Vagina (tissue), 2 donors: ENCODE measurements around the gene HIBCH.

Experiments
- POLR2A ChIP-seq, 2 donors: fragments of 450-650 bp; IDR thresholded peaks; one replicate each; pipeline ENCODE4 v1.6.1; 2017; ENCODE audit warnings: antibody characterized with exemption in 2 of 2, mild to moderate bottlenecking in 2 of 2, moderate library complexity in 2 of 2
- TF ChIP-seq, protein P1 (sequence below), 3 experiments: fragments of 450-650 bp in 2 of 3; fragments of 200-600 bp in 1 of 3; sonication (generic) in 1 of 3; IDR thresholded peaks; one replicate each; pipeline ENCODE4 v1.5.1; 2017 to 2019; ENCODE audit warnings: antibody characterized with exemption in 3 of 3, mild to moderate bottlenecking in 2 of 3, moderate library complexity in 2 of 3

DNA sequence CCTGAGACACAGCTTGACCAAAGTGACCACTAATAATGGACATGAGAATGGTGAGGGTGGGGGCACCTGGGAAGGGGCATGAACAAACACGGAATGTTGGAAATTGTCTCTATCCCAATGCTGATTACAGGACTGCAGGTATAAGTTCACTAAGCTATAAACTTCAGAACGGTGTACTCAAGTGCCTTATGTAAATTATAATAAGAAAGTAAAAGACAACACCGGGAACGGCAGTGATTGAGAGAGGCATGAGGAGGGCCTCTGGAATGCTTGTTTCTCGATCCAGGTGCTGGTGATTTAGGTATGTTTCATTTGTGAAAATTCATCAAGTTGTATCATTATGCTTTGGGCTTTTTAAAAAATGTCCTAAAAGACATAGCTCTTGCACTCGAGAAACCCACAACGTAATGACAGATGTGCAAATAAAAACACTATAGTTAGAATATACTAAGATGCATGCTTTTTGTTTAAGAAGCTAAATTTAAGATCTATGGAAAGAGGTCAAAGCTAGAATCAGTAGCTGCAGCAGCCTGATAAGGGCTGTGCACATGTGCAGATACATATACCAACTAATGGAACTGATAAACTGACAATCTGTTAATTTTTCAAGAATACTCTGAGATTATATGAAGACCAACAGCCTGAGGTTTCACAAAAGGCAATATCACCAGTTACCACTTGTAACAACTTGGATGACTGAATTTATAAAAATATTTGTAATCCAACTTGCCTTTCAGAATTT lies 7.6 kb downstream of the HIBCH start:
- no peak for TF ChIP-seq POLR2A (IDR thresholded peaks at IDR 0.05)
- TF ChIP-seq, protein P1, sequence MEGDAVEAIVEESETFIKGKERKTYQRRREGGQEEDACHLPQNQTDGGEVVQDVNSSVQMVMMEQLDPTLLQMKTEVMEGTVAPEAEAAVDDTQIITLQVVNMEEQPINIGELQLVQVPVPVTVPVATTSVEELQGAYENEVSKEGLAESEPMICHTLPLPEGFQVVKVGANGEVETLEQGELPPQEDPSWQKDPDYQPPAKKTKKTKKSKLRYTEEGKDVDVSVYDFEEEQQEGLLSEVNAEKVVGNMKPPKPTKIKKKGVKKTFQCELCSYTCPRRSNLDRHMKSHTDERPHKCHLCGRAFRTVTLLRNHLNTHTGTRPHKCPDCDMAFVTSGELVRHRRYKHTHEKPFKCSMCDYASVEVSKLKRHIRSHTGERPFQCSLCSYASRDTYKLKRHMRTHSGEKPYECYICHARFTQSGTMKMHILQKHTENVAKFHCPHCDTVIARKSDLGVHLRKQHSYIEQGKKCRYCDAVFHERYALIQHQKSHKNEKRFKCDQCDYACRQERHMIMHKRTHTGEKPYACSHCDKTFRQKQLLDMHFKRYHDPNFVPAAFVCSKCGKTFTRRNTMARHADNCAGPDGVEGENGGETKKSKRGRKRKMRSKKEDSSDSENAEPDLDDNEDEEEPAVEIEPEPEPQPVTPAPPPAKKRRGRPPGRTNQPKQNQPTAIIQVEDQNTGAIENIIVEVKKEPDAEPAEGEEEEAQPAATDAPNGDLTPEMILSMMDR (IDR thresholded peaks at IDR 0.05), result no peak
